CD14-positive monocyte (primary cell): Measurements from ENCODE around the gene HSPB8. TPM values are rescaled to one million over a fixed set of nuclear protein-coding genes. Genes with fewer than 3 reads are reported as not detected.

Experiments
- DNase-seq, 3 donors: peaks; one replicate each; pipeline ENCODE4 v3.0.0-alpha.2; 2011 to 2022
- H2AFZ ChIP-seq: 2 replicates; pipeline ENCODE4 v1.6.0; 2012; ENCODE audit warnings: mild to moderate bottlenecking, low read depth, low read length, inconsistent platforms; ENCODE audit not compliant: insufficient read depth, poor library complexity, severe bottlenecking
- H3K27ac ChIP-seq, 2 donors: 1 replicate in 1 of 2; 2 replicates in 1 of 2; pipeline ENCODE4 v1.5.1; 2012 to 2013; ENCODE audit warnings: low read length in 2 of 2, control low read depth in 1 of 2, inconsistent platforms in 1 of 2, low read depth in 1 of 2, mild to moderate bottlenecking in 1 of 2
- H3K27me3 ChIP-seq, 2 donors: one replicate each; pipeline versions ENCODE4 v1.6.0 to v1.6.1; 2011 to 2013; ENCODE audit warnings: low read length in 2 of 2; ENCODE audit not compliant: control insufficient read depth in 2 of 2, insufficient read depth in 2 of 2
- H3K36me3 ChIP-seq, 2 donors: replicated peaks in 1 of 2; 1 replicate in 1 of 2; 2 replicates in 1 of 2; pipeline versions ENCODE4 v1.5.1 to v1.6.1; 2012 to 2013; ENCODE audit warnings: low read length in 2 of 2, control low read depth in 1 of 2, inconsistent platforms in 1 of 2, mild to moderate bottlenecking in 1 of 2; ENCODE audit not compliant: insufficient read depth in 2 of 2, control insufficient read depth in 1 of 2
- H3K4me1 ChIP-seq, 2 donors: 1 replicate in 1 of 2; 2 replicates in 1 of 2; pipeline versions ENCODE4 v1.5.1 to v1.6.1; 2012 to 2013; ENCODE audit warnings: low read length in 2 of 2, control low read depth in 1 of 2, inconsistent platforms in 1 of 2, mild to moderate bottlenecking in 1 of 2, moderate library complexity in 1 of 2; ENCODE audit not compliant: insufficient read depth in 2 of 2, control insufficient read depth in 1 of 2
- H3K4me2 ChIP-seq: replicated peaks from 2 replicates; pipeline ENCODE3; 2012; ENCODE audit warnings: low read length, moderate library complexity, mild to moderate bottlenecking; ENCODE audit not compliant: poor library complexity, severe bottlenecking; ENCODE audit errors: extremely low read depth
- H3K4me3 ChIP-seq, 3 experiments: fragments of 200-600 bp in 1 of 3; sonication (generic) in 1 of 3; replicated peaks in 1 of 3; 1 replicate in 2 of 3; 2 replicates in 1 of 3; pipeline ENCODE4 v1.5.1; 2011 to 2013; ENCODE audit warnings: low read length in 3 of 3, mild to moderate bottlenecking in 3 of 3, control low read depth in 2 of 3, low read depth in 2 of 3, inconsistent platforms in 1 of 3, moderate library complexity in 1 of 3
- H3K79me2 ChIP-seq: 2 replicates; pipeline ENCODE4 v1.6.0; 2012; ENCODE audit warnings: mild to moderate bottlenecking, control low read depth, inconsistent platforms, low read length, moderate library complexity; ENCODE audit not compliant: insufficient read depth
- H3K9ac ChIP-seq: 2 replicates; pipeline ENCODE4 v1.6.0; 2017; ENCODE audit warnings: low read length, mild to moderate bottlenecking; ENCODE audit not compliant: insufficient read depth, poor library complexity, severe bottlenecking
- H3K9me3 ChIP-seq, 2 donors: replicated peaks in 1 of 2; 1 replicate in 1 of 2; 2 replicates in 1 of 2; pipeline versions ENCODE4 v1.5.1 to v1.6.1; 2012 to 2013; ENCODE audit warnings: low read length in 2 of 2, control low read depth in 1 of 2; ENCODE audit not compliant: control insufficient read depth in 1 of 2, insufficient read depth in 1 of 2
- H4K20me1 ChIP-seq: 2 replicates; pipeline ENCODE4 v1.6.0; 2012; ENCODE audit warnings: mild to moderate bottlenecking, low read length, control low read depth, moderate library complexity; ENCODE audit not compliant: insufficient read depth
- H3K27ac Mint-ChIP-seq, 7 donors: one replicate each; pipeline ENCODE4 v1.8.0; 2020; ENCODE audit warnings: mild to moderate bottlenecking in 7 of 7, mixed read lengths in 7 of 7, moderate library complexity in 6 of 7, inconsistent platforms in 2 of 7
- H3K27me3 Mint-ChIP-seq, 3 donors: one replicate each; pipeline ENCODE4 v1.8.0; 2021 to 2022; ENCODE audit warnings: low read depth in 3 of 3, mild to moderate bottlenecking in 3 of 3, mixed read lengths in 3 of 3, moderate library complexity in 3 of 3, inconsistent platforms in 1 of 3
- H3K36me3 Mint-ChIP-seq, 2 donors: one replicate each; pipeline ENCODE4 v1.8.0; 2020; ENCODE audit warnings: mixed read lengths in 2 of 2, inconsistent platforms in 1 of 2, mild to moderate bottlenecking in 1 of 2
- H3K4me1 Mint-ChIP-seq: one replicate; pipeline ENCODE4 v1.8.0; 2020; ENCODE audit warnings: mild to moderate bottlenecking, mixed read lengths
- H3K4me3 Mint-ChIP-seq, 2 donors: one replicate each; pipeline ENCODE4 v1.8.0; 2020; ENCODE audit warnings: mild to moderate bottlenecking in 2 of 2, mixed read lengths in 2 of 2, moderate library complexity in 1 of 2
- H3K9me3 Mint-ChIP-seq, 7 donors: one replicate each; pipeline ENCODE4 v1.8.0; 2020 to 2022; ENCODE audit warnings: mixed read lengths in 7 of 7, mild to moderate bottlenecking in 6 of 7, moderate library complexity in 6 of 7, inconsistent platforms in 2 of 7
- WGBS: methylation state at CpG from one replicate; pipeline ENCODE4 v1.1.5; 2013; ENCODE audit warnings: missing lambda C conversion rate; ENCODE audit not compliant: insufficient coverage; 5-methylcytosine and 5-hydroxymethylcytosine counted together
- intact Hi-C, 2 donors: fragments of 100-400 bp; cut with micrococcal nuclease; formaldehyde crosslinking; loops; one replicate each; pipeline versions ENCODE4 v1.15.0 to v1.15.1; 2023
- polyA plus RNA-seq, 3 donors: library from polyadenylated mRNA; depleted of rRNA in 1 of 3; unstranded in 2 of 3; stranded (reverse) in 1 of 3; fragments of 300-500 nt in 2 of 3; fragments of >200 nt in 1 of 3; fragmentation: Illumina TruSeq in 2 of 3; gene quantifications; 1 replicate in 2 of 3; 2 replicates in 1 of 3; pipeline ENCODE4 v1.2.3, GENCODE V29; 2012 to 2021
- TF ChIP-seq, protein P1 (sequence below): fragments of 200-600 bp; IDR thresholded peaks from one replicate; pipeline ENCODE4 v1.8.0; 2022; ENCODE audit warnings: antibody characterized with exemption, mild to moderate bottlenecking

HSPB8 gene
- polyA plus RNA-seq, 3 donors: not detected

DNA sequence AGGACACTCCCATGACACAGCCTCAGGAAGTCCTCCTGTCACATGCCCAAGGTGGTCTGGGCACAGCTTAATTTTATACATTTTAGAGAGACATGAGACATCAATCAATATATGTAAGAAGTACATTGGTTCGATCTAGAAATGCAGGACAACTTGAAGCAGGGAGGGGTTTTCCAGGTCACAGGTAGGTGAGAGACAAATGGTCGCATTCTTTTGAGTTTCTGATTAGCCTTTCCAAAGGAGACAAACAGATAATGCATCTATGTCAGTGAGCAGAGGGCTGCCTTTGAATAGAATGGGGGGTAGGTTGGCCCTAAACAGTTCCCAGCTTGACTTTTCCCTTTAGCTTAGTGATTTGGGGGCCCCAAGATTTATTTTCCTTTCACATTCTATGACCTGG is 2.5 kb downstream of the HSPB8 start:
- H3K4me3 ChIP-seq: no peak overlapping the region
- no peak overlapping the region for H3K27ac Mint-ChIP-seq
- H3K4me2 ChIP-seq: no peak overlapping the region

DNA sequence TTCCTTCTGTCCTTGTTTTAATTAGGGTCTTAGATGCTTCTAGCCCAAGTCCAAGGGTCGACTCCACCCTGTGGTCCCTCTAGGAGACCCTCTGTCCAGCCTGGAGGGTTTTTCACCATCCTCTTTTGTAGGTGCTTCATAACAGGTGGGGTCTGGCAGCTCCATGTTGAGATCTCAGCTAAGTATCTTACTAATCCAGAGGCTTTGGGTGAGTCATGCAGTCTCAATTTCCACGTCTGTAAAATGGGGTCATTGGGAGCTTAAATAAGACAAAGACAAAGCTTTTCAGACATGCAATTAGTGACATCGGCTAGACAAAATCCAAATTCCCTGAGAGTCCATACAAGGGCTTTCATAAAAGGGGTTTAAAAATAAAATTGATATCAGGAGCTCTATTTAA is 3.2 kb downstream of the HSPB8 start:
- H3K36me3 ChIP-seq: no peaks in the 10 kb centered on the region
- Mint-ChIP-seq H3K27ac (no peak overlapping the region), H3K4me1 (no peaks in the 10 kb centered on the region), H3K36me3 (no peaks in the 10 kb centered on the region), H3K27me3 (peaks cover 15 to 22% (median 15%) of the 10 kb centered on the region in 3 donors), H3K9me3 (no peaks in the 10 kb centered on the region), H3K4me3 (no peak overlapping the region)
- DNase-seq: no peak
- no peaks in the 10 kb centered on the region for H3K4me1 ChIP-seq
- TF ChIP-seq, protein P1, sequence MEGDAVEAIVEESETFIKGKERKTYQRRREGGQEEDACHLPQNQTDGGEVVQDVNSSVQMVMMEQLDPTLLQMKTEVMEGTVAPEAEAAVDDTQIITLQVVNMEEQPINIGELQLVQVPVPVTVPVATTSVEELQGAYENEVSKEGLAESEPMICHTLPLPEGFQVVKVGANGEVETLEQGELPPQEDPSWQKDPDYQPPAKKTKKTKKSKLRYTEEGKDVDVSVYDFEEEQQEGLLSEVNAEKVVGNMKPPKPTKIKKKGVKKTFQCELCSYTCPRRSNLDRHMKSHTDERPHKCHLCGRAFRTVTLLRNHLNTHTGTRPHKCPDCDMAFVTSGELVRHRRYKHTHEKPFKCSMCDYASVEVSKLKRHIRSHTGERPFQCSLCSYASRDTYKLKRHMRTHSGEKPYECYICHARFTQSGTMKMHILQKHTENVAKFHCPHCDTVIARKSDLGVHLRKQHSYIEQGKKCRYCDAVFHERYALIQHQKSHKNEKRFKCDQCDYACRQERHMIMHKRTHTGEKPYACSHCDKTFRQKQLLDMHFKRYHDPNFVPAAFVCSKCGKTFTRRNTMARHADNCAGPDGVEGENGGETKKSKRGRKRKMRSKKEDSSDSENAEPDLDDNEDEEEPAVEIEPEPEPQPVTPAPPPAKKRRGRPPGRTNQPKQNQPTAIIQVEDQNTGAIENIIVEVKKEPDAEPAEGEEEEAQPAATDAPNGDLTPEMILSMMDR: no peak
- H3K9me3 ChIP-seq: no peaks in the 10 kb centered on the region
- H3K9ac ChIP-seq: no peak overlapping the region
- H4K20me1 ChIP-seq: no peaks in the 10 kb centered on the region
- no peak overlapping the region for H3K4me3 ChIP-seq
- H3K27me3 ChIP-seq: peaks cover 0 to 13% of the 10 kb centered on the region in 2 donors
- H3K79me2 ChIP-seq: no peaks in the 10 kb centered on the region
- H3K4me2 ChIP-seq: no peak overlapping the region
- 71% methylated on average over 1 of the region's 3 CpGs for WGBS
- H3K27ac ChIP-seq: no peak overlapping the region
- intact Hi-C loops: no loop called here
- H2AFZ ChIP-seq: no peak overlapping the region

More for the DNA sequence above, 2.5 kb downstream of the HSPB8 start:
- no peak overlapping the region for H2AFZ ChIP-seq
- peaks cover 0 to 13% of the 10 kb centered on the region in 2 donors for H3K27me3 ChIP-seq
- Mint-ChIP-seq H3K9me3 (no peaks in the 10 kb centered on the region), H3K36me3 (no peaks in the 10 kb centered on the region), H3K27me3 (peaks cover 14 to 23% (median 15%) of the 10 kb centered on the region in 3 donors), H3K4me1 (no peaks in the 10 kb centered on the region), H3K4me3 (no peak overlapping the region)
- intact Hi-C loops: no loop called here
- H3K27ac ChIP-seq: no peak overlapping the region
- H3K4me1 ChIP-seq: no peaks in the 10 kb centered on the region
- no peaks in the 10 kb centered on the region for H3K9me3 ChIP-seq
- 100% methylated on average over 1 of the region's 2 CpGs for WGBS
- DNase-seq: no peak
- no peak overlapping the region for H3K9ac ChIP-seq
- no peaks in the 10 kb centered on the region for H3K79me2 ChIP-seq
- H3K36me3 ChIP-seq: no peaks in the 10 kb centered on the region
- TF ChIP-seq, protein P1: no peak
- H4K20me1 ChIP-seq: no peaks in the 10 kb centered on the region
